Spleen (tissue), 11 donors: ENCODE results near the gene PIH1D1. TPM values are rescaled to one million over a fixed set of nuclear protein-coding genes. Genes with fewer than 3 reads are reported as not detected.

Experiments used
- DNase-seq: peaks from one replicate; pipeline ENCODE4 v3.0.0-alpha.2; 2020
- H3K27ac ChIP-seq, 8 donors: fragments of 200-600 bp; sonication (generic) in 7 of 8; 1 replicate in 4 of 8; 2 replicates in 4 of 8; pipeline versions ENCODE4 v1.5.0 to v1.8.0; 2016 to 2021; ENCODE audit warnings: inconsistent platforms in 4 of 8, mild to moderate bottlenecking in 4 of 8, moderate library complexity in 1 of 8
- H3K27me3 ChIP-seq, 7 donors: fragments of 200-600 bp; sonication (generic) in 6 of 7; replicated peaks in 1 of 7; 1 replicate in 4 of 7; 2 replicates in 3 of 7; pipeline versions ENCODE4 v1.5.0 to v1.8.0; 2016 to 2021; ENCODE audit warnings: inconsistent platforms in 3 of 7, mild to moderate bottlenecking in 1 of 7
- H3K36me3 ChIP-seq, 6 donors: fragments of 200-600 bp; sonication (generic) in 5 of 6; 1 replicate in 4 of 6; 2 replicates in 2 of 6; pipeline versions ENCODE4 v1.5.0 to v1.8.0; 2016 to 2021; ENCODE audit warnings: inconsistent platforms in 2 of 6
- H3K4me1 ChIP-seq, 6 donors: fragments of 200-600 bp; sonication (generic) in 5 of 6; 1 replicate in 3 of 6; 2 replicates in 3 of 6; pipeline versions ENCODE4 v1.5.0 to v1.8.0; 2016 to 2021; ENCODE audit warnings: inconsistent platforms in 3 of 6
- H3K4me3 ChIP-seq, 8 donors: fragments of 200-600 bp; sonication (generic) in 7 of 8; 1 replicate in 4 of 8; 2 replicates in 4 of 8; pipeline versions ENCODE4 v1.5.0 to v1.8.0; 2016 to 2021; ENCODE audit warnings: inconsistent platforms in 4 of 8, mild to moderate bottlenecking in 4 of 8, moderate library complexity in 2 of 8
- H3K9me3 ChIP-seq, 8 donors: fragments of 200-600 bp; sonication (generic) in 7 of 8; 1 replicate in 4 of 8; 2 replicates in 4 of 8; pipeline versions ENCODE4 v1.5.0 to v1.8.0; 2016 to 2021; ENCODE audit warnings: inconsistent platforms in 4 of 8
- POLR2A ChIP-seq, 3 donors: fragments of 450-650 bp; IDR thresholded peaks; one replicate each; pipeline ENCODE4 v1.5.1; 2017; ENCODE audit warnings: antibody characterized with exemption in 3 of 3, mild to moderate bottlenecking in 1 of 3
- POLR2AphosphoS5 ChIP-seq, 3 donors: sonication (generic); formaldehyde crosslinking; IDR thresholded peaks; one replicate each; pipeline ENCODE4 v1.5.1; 2017; ENCODE audit warnings: antibody characterized with exemption in 3 of 3
- WGBS, 5 donors: extraction: QIAGEN DNeasy Blood & Tissue Kit in 3 of 5; methylation state at CpG; one replicate each; pipeline versions ENCODE4 v1.1.5 to v1.1.7; 2013 to 2018; 5-methylcytosine and 5-hydroxymethylcytosine counted together
- intact Hi-C: fragments of 100-400 bp; cut with DNase I; formaldehyde crosslinking; loops from one replicate; pipeline ENCODE4 v1.15.0; 2023; ENCODE audit warnings: low total_unique reads
- polyA plus RNA-seq, 3 donors: library from polyadenylated mRNA; stranded (reverse); fragments of 200-250 nt; gene quantifications; one replicate each; pipeline ENCODE4 v1.2.1, GENCODE V29; 2013
- total RNA-seq, 7 donors: library from RNA; depleted of rRNA in 3 of 7; stranded (reverse); fragments of >200 nt in 3 of 7; fragmentation: NEBNext Ultra II Directional in 4 of 7; extraction: Animal tissue kit (Norgen Biotek cat#: 25700) in 4 of 7; gene quantifications; one replicate each; pipeline versions ENCODE4 v1.1.0 to v1.2.1, GENCODE V29; 2016 to 2021
- TF ChIP-seq, protein P1 (sequence below), 11 experiments: fragments of 200-600 bp in 7 of 11; fragments of 450-650 bp in 4 of 11; sonication (generic) in 4 of 11; IDR thresholded peaks in 8 of 11; conservative IDR thresholded peaks in 3 of 11; 1 replicate in 7 of 11; 2 replicates in 4 of 11; pipeline versions ENCODE4 v1.4.0 to v1.8.0; 2016 to 2021; ENCODE audit warnings: antibody characterized with exemption in 11 of 11, inconsistent platforms in 4 of 11, mild to moderate bottlenecking in 1 of 11
- donor health status: healthy with polysubstance abuse.
- donor health status: DM: no; HTN: no; CAD: no; lungs with moderate emphysema.
- donor health status: DM: no; HTN: no; CAD: no.
- donor health status: Bipolar disorder and iron deficiency.
- donor health status: healthy.
- donor health status: DM: no; HTN: no; CAD: no.
- donor health status: DM: yes; HTN: yes; CAD: no.

PIH1D1 gene
- total and polyA plus RNA-seq, 10 donors, result 76.0 to 140 (median 86.3) TPM

DNA sequence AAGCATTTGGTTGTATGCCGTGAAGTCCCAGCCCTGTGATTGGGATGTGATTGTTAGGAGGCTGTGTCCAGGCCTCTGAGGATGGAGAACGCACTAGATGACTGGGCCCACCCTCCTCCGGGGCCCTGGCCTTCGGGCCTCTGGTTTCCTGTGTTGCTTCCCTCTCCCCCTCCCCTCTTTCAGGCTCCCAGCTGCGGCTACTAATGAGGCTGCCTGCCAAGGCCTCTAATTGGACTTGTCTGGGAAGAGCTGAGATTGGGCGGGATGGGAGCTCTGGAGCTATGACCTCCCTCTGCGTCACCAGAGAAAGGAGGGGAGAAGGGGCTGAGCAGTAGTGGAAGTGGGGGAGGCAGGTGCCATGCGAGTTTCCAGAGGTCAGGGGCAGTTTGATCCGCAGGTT, 38.3 kb downstream of the PIH1D1 start:
- no peak for DNase-seq
- Histone ChIP-seq H3K4me3 (no peak overlapping the region), H3K36me3 (no peaks in the 10 kb centered on the region), H3K27ac (no peak overlapping the region), H3K27me3 (peaks cover 0 to 21% (median 0%) of the 10 kb centered on the region in 7 donors), H3K4me1 (peaks cover 5 to 38% (median 24%) of the 10 kb centered on the region in 6 donors), H3K9me3 (no peaks in the 10 kb centered on the region)
- intact Hi-C loops, result no loop called here
- no peak for TF ChIP-seq POLR2AphosphoS5 (IDR thresholded peaks at IDR 0.05)
- TF ChIP-seq, protein P1, sequence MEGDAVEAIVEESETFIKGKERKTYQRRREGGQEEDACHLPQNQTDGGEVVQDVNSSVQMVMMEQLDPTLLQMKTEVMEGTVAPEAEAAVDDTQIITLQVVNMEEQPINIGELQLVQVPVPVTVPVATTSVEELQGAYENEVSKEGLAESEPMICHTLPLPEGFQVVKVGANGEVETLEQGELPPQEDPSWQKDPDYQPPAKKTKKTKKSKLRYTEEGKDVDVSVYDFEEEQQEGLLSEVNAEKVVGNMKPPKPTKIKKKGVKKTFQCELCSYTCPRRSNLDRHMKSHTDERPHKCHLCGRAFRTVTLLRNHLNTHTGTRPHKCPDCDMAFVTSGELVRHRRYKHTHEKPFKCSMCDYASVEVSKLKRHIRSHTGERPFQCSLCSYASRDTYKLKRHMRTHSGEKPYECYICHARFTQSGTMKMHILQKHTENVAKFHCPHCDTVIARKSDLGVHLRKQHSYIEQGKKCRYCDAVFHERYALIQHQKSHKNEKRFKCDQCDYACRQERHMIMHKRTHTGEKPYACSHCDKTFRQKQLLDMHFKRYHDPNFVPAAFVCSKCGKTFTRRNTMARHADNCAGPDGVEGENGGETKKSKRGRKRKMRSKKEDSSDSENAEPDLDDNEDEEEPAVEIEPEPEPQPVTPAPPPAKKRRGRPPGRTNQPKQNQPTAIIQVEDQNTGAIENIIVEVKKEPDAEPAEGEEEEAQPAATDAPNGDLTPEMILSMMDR (IDR thresholded peaks at IDR 0.05 in 8 of 11, conservative IDR thresholded peaks at IDR 0.05 in 3 of 11), result no peak
- no peak for TF ChIP-seq POLR2A (IDR thresholded peaks at IDR 0.05)
- 50 to 73% (median 59%) methylated on average over 8 to 9 of the region's 9 CpGs for WGBS, 5 donors

DNA sequence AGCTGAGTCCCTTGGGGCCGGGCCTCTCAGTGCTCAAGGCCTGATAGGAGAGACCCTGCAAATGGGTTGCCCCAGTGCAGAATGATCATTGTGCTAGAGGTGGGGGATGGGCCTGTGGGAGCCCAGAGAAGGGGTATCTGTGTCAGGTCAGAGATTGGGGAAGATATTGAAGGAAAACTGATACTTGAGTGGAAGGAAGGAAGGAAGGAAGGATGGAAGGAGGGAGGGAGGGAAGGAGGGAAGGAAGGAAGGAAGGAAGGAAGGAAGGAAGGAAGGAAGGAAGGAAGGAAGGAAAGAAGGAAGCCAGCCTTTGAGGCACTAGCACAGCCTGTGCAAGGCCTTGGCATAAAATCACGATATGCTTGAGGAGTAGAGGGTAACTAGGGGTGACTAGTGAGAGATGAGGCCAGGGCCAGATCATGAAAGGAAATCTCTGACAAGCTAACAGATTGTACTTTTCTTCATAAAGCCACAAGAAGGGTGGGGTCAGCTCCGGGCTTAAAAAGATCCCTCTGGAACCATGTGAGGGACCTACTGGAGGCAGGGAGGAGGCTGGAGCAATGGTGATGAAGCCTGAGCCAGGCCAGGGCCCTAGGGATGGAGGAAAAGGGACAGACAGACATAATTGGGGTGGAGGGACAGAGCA, 39.8 kb downstream of the PIH1D1 start:
- Histone ChIP-seq H3K36me3 (no peaks in the 10 kb centered on the region), H3K4me1 (peaks cover 5 to 31% (median 24%) of the 10 kb centered on the region in 6 donors), H3K4me3 (no peak overlapping the region), H3K9me3 (no peaks in the 10 kb centered on the region), H3K27ac (no peak overlapping the region), H3K27me3 (peaks cover 0 to 8% (median 0%) of the 10 kb centered on the region in 7 donors)
- TF ChIP-seq POLR2AphosphoS5 (IDR thresholded peaks at IDR 0.05) (no peak), POLR2A (IDR thresholded peaks at IDR 0.05) (no peak)
- TF ChIP-seq, protein P1 (IDR thresholded peaks at IDR 0.05 in 8 of 11, conservative IDR thresholded peaks at IDR 0.05 in 3 of 11), result no peak
- peak; percentile 41 for DNase-seq
- intact Hi-C loops, result no loop called here
- WGBS, 5 donors, result 57 to 79% (median 73%) methylated on average over 3 of the region's 3 CpGs

DNA sequence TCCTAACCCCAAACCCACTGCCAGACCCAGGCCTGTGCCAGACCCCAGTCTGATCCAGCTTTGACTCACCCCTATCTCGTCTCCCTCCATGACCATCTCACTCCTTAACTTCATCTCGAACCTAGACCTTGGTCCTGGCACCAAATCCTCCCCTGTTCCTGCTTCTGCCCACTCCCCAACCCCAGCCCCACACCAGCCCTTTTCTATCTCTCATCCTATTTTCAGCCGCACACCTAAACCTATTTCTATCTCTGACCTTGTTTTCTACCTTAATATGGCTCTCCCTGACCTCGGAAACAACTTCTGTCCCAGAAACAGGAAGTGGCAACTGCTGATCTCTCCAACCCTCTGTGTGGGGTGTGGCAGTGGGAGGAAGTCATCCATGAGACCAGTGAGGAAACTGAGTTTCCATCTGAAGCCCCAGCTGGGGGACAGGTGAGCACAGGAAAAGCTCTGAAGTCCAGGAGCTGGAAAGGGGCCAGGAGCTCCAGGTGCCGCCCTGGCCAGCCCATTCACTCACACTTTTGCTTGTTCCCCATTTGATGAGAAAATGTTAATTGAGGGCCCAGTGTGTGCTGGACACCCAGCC, 42.1 kb downstream of the PIH1D1 start:
- TF ChIP-seq POLR2AphosphoS5 (IDR thresholded peaks at IDR 0.05) (peak in 1 of 3 donors; percentile 40), POLR2A (IDR thresholded peaks at IDR 0.05) (no peak)
- TF ChIP-seq, protein P1 (IDR thresholded peaks at IDR 0.05 in 8 of 11, conservative IDR thresholded peaks at IDR 0.05 in 3 of 11), result no peak
- 41 to 50% (median 48%) methylated on average over 5 of the region's 5 CpGs for WGBS, 5 donors
- no peaks in the 10 kb centered on the region for H3K36me3 ChIP-seq
- peak overlapping the region in 4 of 8 donors; percentile 35 to 65 (median 45) for H3K27ac ChIP-seq
- H3K27me3 ChIP-seq, result no peaks in the 10 kb centered on the region
- no peaks in the 10 kb centered on the region for H3K9me3 ChIP-seq
- peak overlapping the region in 1 of 8 donors; percentile 1 for H3K4me3 ChIP-seq
- intact Hi-C loops, result no loop called here
- peaks cover 5 to 31% (median 24%) of the 10 kb centered on the region in 6 donors for H3K4me1 ChIP-seq
- DNase-seq, result no peak

DNA sequence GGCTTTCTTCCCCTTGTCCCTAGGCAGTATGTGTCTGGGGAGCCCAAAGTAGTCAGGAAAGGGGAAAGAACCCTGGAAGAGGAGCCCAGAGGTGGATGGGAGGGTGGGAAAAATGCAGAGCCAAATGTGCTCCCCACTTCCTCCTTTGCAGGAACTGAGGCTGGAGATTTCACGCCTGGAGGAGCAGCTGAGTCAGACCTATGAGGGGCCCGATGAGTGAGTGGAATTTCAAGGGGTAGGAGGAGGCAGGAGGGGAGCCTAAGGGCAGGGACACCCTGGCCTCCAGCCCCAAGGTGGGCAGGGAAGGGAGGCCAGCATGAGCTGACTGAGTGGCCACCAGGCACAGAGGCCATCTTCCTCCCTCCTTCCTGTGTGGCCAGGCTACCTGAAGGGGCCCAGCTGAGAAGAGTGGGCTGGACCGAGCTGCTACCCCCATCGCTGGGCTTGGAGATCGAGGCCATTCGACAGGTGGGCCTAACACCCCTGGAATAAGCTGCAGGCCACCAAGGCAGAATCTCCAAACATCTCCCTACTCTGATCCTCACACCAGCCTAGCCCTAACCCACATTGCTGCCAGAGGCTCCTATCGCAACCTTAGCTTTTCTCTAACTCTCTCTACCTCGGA, 42.7 kb downstream of the PIH1D1 start:
- intact Hi-C loops, result no loop called here
- no peak for DNase-seq
- Histone ChIP-seq H3K36me3 (no peaks in the 10 kb centered on the region), H3K9me3 (no peaks in the 10 kb centered on the region), H3K4me1 (peaks cover 5 to 34% (median 24%) of the 10 kb centered on the region in 6 donors), H3K27me3 (no peaks in the 10 kb centered on the region), H3K27ac (peak overlapping the region in 4 of 8 donors; percentile 35 to 65 (median 45)), H3K4me3 (no peak overlapping the region)
- 73 to 78% (median 77%) methylated on average over 7 to 8 of the region's 8 CpGs for WGBS, 5 donors
- no peak for TF ChIP-seq POLR2AphosphoS5 (IDR thresholded peaks at IDR 0.05)
- TF ChIP-seq POLR2A (IDR thresholded peaks at IDR 0.05), result no peak
- TF ChIP-seq, protein P1 (IDR thresholded peaks at IDR 0.05 in 8 of 11, conservative IDR thresholded peaks at IDR 0.05 in 3 of 11), result no peak
